Testis (tissue), 3 donors: ENCODE measurements around the gene PROB1. TPM values are rescaled to one million over a fixed set of nuclear protein-coding genes. Genes with fewer than 3 reads are reported as not detected.

Experiments
- DNase-seq: peaks from one replicate; pipeline ENCODE4 v3.0.0-alpha.2; 2019
- H3K27ac ChIP-seq, 2 donors: fragments of 200-600 bp; sonication (generic); one replicate each; pipeline ENCODE4 v1.5.1; 2019
- H3K27me3 ChIP-seq: fragments of 200-600 bp; sonication (generic); one replicate; pipeline ENCODE4 v1.5.1; 2019
- H3K36me3 ChIP-seq: fragments of 200-600 bp; sonication (generic); one replicate; pipeline ENCODE4 v1.5.1; 2017; ENCODE audit warnings: low read depth; ENCODE audit errors: missing control alignments
- H3K4me1 ChIP-seq: fragments of 200-600 bp; sonication (generic); one replicate; pipeline ENCODE4 v1.5.1; 2019
- H3K4me3 ChIP-seq, 2 donors: fragments of 200-600 bp; sonication (generic); one replicate each; pipeline ENCODE4 v1.5.1; 2017 to 2019
- H3K9me3 ChIP-seq: fragments of 200-600 bp; sonication (generic); one replicate; pipeline ENCODE4 v1.5.1; 2017
- POLR2A ChIP-seq: fragments of 450-650 bp; IDR thresholded peaks from one replicate; pipeline ENCODE4 v1.6.1; 2017; ENCODE audit warnings: antibody characterized with exemption, mild to moderate bottlenecking, moderate library complexity
- WGBS, 2 donors: methylation state at CpG; one replicate each; pipeline ENCODE4 v1.1.5; 2018; 5-methylcytosine and 5-hydroxymethylcytosine counted together
- intact Hi-C: fragments of 100-400 bp; cut with DNase I; formaldehyde crosslinking; loops from one replicate; pipeline ENCODE4 v1.15.1; 2023; ENCODE audit warnings: low total_unique reads
- polyA plus RNA-seq: library from polyadenylated mRNA; stranded (reverse); fragments of 350-450 nt; fragmentation: Illumina TruSeq; extraction: RNeasy Lipid Tissue Mini Kit (QIAGEN cat#74804); gene quantifications from one replicate; pipeline ENCODE4 v1.2.3, GENCODE V29; 2014; ENCODE audit warnings: low read depth, low replicate concordance; ENCODE audit not compliant: insufficient read depth
- total RNA-seq, 2 donors: library from RNA; depleted of rRNA; stranded (reverse); fragments of >200 nt; gene quantifications; one replicate each; pipeline ENCODE4 v1.2.3, GENCODE V29; 2016
- TF ChIP-seq, protein P1 (sequence below), 3 experiments: fragments of 450-650 bp in 2 of 3; fragments of 200-600 bp in 1 of 3; sonication (generic) in 1 of 3; IDR thresholded peaks; one replicate each; pipeline ENCODE4 v1.5.1; 2016 to 2019; ENCODE audit warnings: antibody characterized with exemption in 3 of 3, mild to moderate bottlenecking in 2 of 3, moderate library complexity in 1 of 3

Gene PROB1
- total and polyA plus RNA-seq, 3 donors from 2014 or later, result 1.5 to 3.6 (median 2.7) TPM

DNA sequence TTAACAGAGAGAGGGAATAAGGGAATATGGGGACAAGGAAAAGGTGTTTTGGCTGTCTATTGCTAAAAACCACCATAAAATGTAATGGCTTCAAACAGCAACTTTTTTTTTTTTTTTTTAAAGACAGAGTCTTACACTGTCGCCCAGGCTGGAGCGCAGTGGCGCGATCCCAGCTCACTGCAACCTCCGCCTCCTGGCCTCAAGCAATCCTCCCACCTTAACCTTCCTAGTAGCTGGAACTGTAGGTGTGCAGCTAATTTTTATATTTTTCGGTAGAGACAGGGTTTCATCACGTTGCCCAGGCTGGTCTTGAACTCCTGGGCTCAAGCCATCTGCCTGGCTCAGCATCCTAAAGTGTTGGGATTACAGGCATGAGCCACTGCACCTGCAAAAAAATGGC is 13.3 kb upstream of the PROB1 start:
- H3K27me3 ChIP-seq, result no peaks in the 10 kb centered on the region
- DNase-seq, result no peak
- TF ChIP-seq POLR2A, result no peak
- TF ChIP-seq, protein P1, sequence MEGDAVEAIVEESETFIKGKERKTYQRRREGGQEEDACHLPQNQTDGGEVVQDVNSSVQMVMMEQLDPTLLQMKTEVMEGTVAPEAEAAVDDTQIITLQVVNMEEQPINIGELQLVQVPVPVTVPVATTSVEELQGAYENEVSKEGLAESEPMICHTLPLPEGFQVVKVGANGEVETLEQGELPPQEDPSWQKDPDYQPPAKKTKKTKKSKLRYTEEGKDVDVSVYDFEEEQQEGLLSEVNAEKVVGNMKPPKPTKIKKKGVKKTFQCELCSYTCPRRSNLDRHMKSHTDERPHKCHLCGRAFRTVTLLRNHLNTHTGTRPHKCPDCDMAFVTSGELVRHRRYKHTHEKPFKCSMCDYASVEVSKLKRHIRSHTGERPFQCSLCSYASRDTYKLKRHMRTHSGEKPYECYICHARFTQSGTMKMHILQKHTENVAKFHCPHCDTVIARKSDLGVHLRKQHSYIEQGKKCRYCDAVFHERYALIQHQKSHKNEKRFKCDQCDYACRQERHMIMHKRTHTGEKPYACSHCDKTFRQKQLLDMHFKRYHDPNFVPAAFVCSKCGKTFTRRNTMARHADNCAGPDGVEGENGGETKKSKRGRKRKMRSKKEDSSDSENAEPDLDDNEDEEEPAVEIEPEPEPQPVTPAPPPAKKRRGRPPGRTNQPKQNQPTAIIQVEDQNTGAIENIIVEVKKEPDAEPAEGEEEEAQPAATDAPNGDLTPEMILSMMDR (IDR thresholded peaks at IDR 0.05), result no peak
- no peaks in the 10 kb centered on the region for H3K36me3 ChIP-seq
- H3K9me3 ChIP-seq, result no peaks in the 10 kb centered on the region
- H3K27ac ChIP-seq, result no peak overlapping the region
- H3K4me1 ChIP-seq, result no peaks in the 10 kb centered on the region
- H3K4me3 ChIP-seq, result no peak overlapping the region
- intact Hi-C loops, result no loop called here
- WGBS, 2 donors, result 87 to 94% methylated on average over 7 of the region's 7 CpGs

DNA sequence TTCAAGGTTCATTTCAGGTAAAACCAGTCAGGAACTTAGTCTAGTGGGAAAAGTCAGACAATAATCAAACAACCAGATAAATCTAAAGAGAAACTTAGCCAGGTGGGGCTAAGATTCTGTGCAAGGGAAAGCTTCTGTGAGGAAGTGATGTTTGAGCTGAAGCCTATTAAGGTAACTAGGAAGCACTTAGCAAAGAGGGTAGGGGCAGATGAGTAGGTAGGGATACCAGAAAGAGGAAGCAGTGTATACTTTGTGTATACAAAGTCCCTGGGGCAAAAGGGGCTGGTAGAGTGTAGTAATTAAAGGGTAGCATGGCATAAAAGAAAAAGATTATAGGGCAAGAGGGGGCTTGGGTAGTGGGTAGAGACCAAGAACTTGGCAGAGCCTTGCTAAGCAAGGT is 12.6 kb upstream of the PROB1 start:
- Histone ChIP-seq H3K4me1 (no peaks in the 10 kb centered on the region), H3K9me3 (no peaks in the 10 kb centered on the region), H3K36me3 (no peaks in the 10 kb centered on the region), H3K4me3 (no peak overlapping the region), H3K27me3 (no peaks in the 10 kb centered on the region), H3K27ac (no peak overlapping the region)
- TF ChIP-seq POLR2A, result no peak
- TF ChIP-seq, protein P1 (IDR thresholded peaks at IDR 0.05), result no peak
- intact Hi-C loops, result no loop called here
- DNase-seq, result no peak

DNA sequence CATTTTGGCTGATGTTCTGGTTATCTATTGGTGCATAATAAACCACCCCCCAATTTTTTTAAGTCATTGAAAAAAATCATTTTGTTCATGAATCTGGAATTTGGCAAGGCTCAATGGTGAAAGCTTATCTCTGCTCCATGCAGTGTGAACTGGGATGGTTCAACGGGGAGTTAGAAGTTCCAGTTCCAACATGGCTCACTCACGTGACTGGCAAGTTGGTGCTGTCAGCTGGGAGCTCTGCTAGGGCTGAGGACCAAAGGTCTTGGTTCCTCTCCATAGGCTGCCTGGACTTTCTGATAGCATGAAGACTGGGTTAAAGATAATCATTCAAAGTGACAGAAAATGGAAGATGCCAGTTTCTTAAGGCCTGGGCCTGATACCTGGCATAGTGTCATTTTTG is 12.1 kb upstream of the PROB1 start:
- no peak for TF ChIP-seq POLR2A
- TF ChIP-seq, protein P1 (IDR thresholded peaks at IDR 0.05), result no peak
- 74 to 83% methylated on average over 2 of the region's 2 CpGs for WGBS, 2 donors
- intact Hi-C loops, result no loop called here
- no peak for DNase-seq
- Histone ChIP-seq H3K27me3 (no peaks in the 10 kb centered on the region), H3K36me3 (no peaks in the 10 kb centered on the region), H3K4me1 (no peaks in the 10 kb centered on the region), H3K27ac (no peak overlapping the region), H3K9me3 (no peaks in the 10 kb centered on the region), H3K4me3 (no peak overlapping the region)

DNA sequence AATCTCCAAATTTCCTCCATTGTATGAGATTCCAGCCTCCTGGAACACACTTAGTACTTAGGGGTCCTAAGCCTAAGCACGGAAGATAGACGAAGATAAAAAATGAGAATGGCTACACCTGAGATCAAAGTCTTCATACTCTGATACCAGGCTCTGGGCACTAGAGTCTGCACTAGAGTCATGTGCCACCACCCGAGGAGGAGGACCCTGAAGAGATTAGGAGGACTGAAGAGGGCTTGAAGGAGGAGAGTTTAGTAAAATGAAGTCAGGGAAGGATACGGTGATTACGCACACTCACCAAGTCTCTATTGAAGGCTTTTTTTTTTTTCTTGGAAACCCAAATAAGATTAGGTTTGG is 9.6 kb upstream of the PROB1 start:
- intact Hi-C loops, result no loop called here
- Histone ChIP-seq H3K27me3 (no peaks in the 10 kb centered on the region), H3K36me3 (no peaks in the 10 kb centered on the region), H3K4me3 (peak overlapping the region; percentile 57 to 65), H3K27ac (peak overlapping the region; percentile 92 to 97), H3K9me3 (no peaks in the 10 kb centered on the region), H3K4me1 (no peaks in the 10 kb centered on the region)
- WGBS, 2 donors, result 33 to 39% methylated on average over 5 of the region's 5 CpGs
- no peak for TF ChIP-seq POLR2A
- TF ChIP-seq, protein P1 (IDR thresholded peaks at IDR 0.05), result no peak
- no peak for DNase-seq

DNA sequence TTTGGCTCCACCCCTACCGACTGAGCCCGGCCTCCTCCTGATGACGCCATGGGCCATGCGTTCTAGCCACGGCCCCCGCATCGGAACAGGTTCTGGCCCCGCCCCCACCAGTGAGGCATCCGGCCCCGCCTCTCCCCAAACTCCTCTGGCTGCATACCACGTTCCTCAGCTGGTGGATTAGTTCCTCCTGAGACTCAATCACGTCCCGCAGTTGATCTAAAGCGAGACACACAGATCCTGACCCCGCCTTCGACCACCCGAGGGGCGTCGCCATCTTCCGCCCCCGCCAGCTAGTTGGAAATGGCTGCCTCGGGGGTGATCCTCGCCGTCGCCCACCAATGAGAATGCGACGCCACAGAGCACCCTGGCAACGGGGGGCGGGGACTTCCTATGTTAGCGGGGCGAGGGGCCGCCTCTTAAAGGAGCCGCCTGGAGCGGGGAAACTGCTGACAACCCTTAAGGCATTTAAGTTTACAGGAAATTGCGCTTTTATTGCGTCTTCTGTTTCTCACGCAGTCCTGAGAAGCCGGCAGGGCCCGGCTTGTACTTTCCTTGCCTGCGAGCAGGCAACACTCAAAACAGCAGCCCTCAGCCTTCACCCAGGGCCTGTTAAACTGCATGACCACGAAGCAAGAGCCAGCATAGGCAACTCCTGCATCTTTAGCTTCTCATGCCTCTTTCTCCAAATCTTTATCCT is 9.0 kb upstream of the PROB1 start, which contains the start of gene SPATA24:
Gene SPATA24 (minus strand): TSS at position 303 of the 697 bp plus-strand sequence. CDS start 29 bp downstream, at position 274.
- intact Hi-C loops, result no loop called here
- TF ChIP-seq POLR2A, result no peak
- TF ChIP-seq, protein P1 (IDR thresholded peaks at IDR 0.05), result no peak
- WGBS, 2 donors, result 1 to 3% methylated on average over 15 to 41 of the region's 41 CpGs
- DNase-seq, result peak; percentile 99
- H3K9me3 ChIP-seq, result no peaks in the 10 kb centered on the region
- no peaks in the 10 kb centered on the region for H3K27me3 ChIP-seq
- H3K36me3 ChIP-seq, result no peaks in the 10 kb centered on the region
- H3K27ac ChIP-seq, result peak within 1 kb of the TSS; percentile 92 to 97
- peak within 1 kb of the TSS; percentile 57 to 65 for H3K4me3 ChIP-seq
- H3K4me1 ChIP-seq, result no peaks in the 10 kb centered on the region
